MM.1S (cell line): Measurements from ENCODE around the gene LGALS7.

Source experiments
- DNase-seq: peaks from one replicate; pipeline ENCODE4 v3.0.0-alpha.2; 2015
- H2AFZ ChIP-seq: fragments of 300-600 bp; sonication (generic); 2 replicates; pipeline ENCODE4 v1.6.0; 2016; ENCODE audit warnings: antibody characterized with exemption, low read length
- H3F3A ChIP-seq: fragments of 300-600 bp; sonication (generic); 2 replicates; pipeline ENCODE4 v1.6.1; 2016; ENCODE audit warnings: mild to moderate bottlenecking, antibody characterized with exemption, low read length, moderate library complexity, mixed read lengths; ENCODE audit not compliant: insufficient read depth
- H3K27ac ChIP-seq: fragments of 300-600 bp; sonication (generic); 2 replicates; pipeline ENCODE4 v1.5.1; 2016; ENCODE audit warnings: mild to moderate bottlenecking, low read length
- H3K27me3 ChIP-seq: fragments of 300-600 bp; sonication (generic); replicated peaks from 2 replicates; pipeline ENCODE4 v1.6.0; 2016; ENCODE audit warnings: low read length; ENCODE audit not compliant: insufficient read depth
- H3K36me3 ChIP-seq: fragments of 300-600 bp; sonication (generic); replicated peaks from 2 replicates; pipeline ENCODE4 v1.6.1; 2016; ENCODE audit warnings: mild to moderate bottlenecking, low read length, mixed read lengths; ENCODE audit not compliant: insufficient read depth
- H3K4me1 ChIP-seq: fragments of 300-600 bp; sonication (generic); 2 replicates; pipeline ENCODE4 v1.6.1; 2016; ENCODE audit warnings: low read length, mixed read lengths
- H3K4me2 ChIP-seq: fragments of 300-600 bp; sonication (generic); 2 replicates; pipeline ENCODE4 v1.6.0; 2016; ENCODE audit warnings: low read depth, low read length
- H3K4me3 ChIP-seq: fragments of 300-600 bp; sonication (generic); 2 replicates; pipeline ENCODE4 v1.5.1; 2016; ENCODE audit warnings: low read length, mixed read lengths
- H3K79me2 ChIP-seq: fragments of 300-600 bp; sonication (generic); 2 replicates; pipeline ENCODE4 v1.6.1; 2016; ENCODE audit warnings: mixed run types, low read length, mixed read lengths
- H3K9ac ChIP-seq: fragments of 300-600 bp; sonication (generic); 2 replicates; pipeline ENCODE4 v1.6.1; 2016; ENCODE audit warnings: low read length, mixed read lengths
- H3K9me2 ChIP-seq: fragments of 300-600 bp; sonication (generic); replicated peaks from 2 replicates; pipeline ENCODE4 v1.6.1; 2016; ENCODE audit warnings: mild to moderate bottlenecking, low read length, mixed read lengths; ENCODE audit not compliant: insufficient read depth
- H3K9me3 ChIP-seq: fragments of 300-600 bp; sonication (generic); replicated peaks from 2 replicates; pipeline ENCODE4 v1.6.1; 2016; ENCODE audit warnings: mild to moderate bottlenecking, low read length, mixed read lengths; ENCODE audit not compliant: insufficient read depth
- H4K20me1 ChIP-seq: fragments of 300-600 bp; sonication (generic); 2 replicates; pipeline ENCODE4 v1.6.1; 2016; ENCODE audit warnings: mild to moderate bottlenecking, low read length, moderate library complexity, mixed read lengths; ENCODE audit not compliant: insufficient read depth
- EZH2 ChIP-seq: fragments of 300-600 bp; sonication (generic); optimal IDR thresholded peaks from 2 replicates; pipeline ENCODE3; 2017; ENCODE audit warnings: low read depth, mild to moderate bottlenecking, antibody characterized with exemption, low read length, mixed read lengths
- EZH2phosphoT487 ChIP-seq: fragments of 300-600 bp; sonication (generic); IDR thresholded peaks from 2 replicates; pipeline ENCODE4 v1.6.1; 2018; ENCODE audit warnings: antibody characterized with exemption, low read length
- TF ChIP-seq, protein P1 (sequence below): fragments of 300-600 bp; sonication (generic); IDR thresholded peaks from 2 replicates; pipeline ENCODE4 v1.5.1; 2016; ENCODE audit warnings: antibody characterized with exemption, low read length, mixed read lengths

LGALS7 gene

DNA sequence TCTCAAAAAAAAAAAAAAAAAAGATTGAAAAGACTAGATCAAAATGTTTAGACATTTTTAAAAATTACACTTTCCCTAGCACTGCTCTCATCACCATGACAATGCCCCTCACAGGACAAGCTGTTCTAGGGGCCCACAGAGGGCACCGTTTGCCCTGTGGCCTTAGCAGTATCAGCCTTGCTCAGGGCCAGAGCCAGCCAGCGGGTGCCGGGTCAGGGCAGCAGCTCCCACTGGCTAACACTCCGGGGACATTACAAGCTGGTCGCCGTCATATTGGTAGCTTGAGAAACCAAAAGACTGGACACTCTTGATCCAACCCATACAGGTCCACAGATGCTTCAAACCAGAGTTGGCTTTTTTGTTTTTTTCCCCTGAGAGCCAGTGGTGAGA lies 47.0 kb downstream of the LGALS7 start:
- no peak for DNase-seq
- Histone ChIP-seq H3K9me2 (no peaks in the 10 kb centered on the region), H3K9ac (no peak overlapping the region), H3K36me3 (no peaks in the 10 kb centered on the region; the same call in 1 of the 2 replicates), H3K27me3 (no peaks in the 10 kb centered on the region), H3K27ac (no peak overlapping the region), H3K9me3 (no peaks in the 10 kb centered on the region), H3K79me2 (no peaks in the 10 kb centered on the region), H3K4me3 (no peak overlapping the region), H2AFZ (no peak overlapping the region), H3K4me2 (no peak overlapping the region), H4K20me1 (no peaks in the 10 kb centered on the region), H3F3A (no peaks in the 10 kb centered on the region), H3K4me1 (no peaks in the 10 kb centered on the region)
- no peak for TF ChIP-seq EZH2phosphoT487
- TF ChIP-seq, protein P1, sequence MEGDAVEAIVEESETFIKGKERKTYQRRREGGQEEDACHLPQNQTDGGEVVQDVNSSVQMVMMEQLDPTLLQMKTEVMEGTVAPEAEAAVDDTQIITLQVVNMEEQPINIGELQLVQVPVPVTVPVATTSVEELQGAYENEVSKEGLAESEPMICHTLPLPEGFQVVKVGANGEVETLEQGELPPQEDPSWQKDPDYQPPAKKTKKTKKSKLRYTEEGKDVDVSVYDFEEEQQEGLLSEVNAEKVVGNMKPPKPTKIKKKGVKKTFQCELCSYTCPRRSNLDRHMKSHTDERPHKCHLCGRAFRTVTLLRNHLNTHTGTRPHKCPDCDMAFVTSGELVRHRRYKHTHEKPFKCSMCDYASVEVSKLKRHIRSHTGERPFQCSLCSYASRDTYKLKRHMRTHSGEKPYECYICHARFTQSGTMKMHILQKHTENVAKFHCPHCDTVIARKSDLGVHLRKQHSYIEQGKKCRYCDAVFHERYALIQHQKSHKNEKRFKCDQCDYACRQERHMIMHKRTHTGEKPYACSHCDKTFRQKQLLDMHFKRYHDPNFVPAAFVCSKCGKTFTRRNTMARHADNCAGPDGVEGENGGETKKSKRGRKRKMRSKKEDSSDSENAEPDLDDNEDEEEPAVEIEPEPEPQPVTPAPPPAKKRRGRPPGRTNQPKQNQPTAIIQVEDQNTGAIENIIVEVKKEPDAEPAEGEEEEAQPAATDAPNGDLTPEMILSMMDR, result no peak
- TF ChIP-seq EZH2, result no peak

DNA sequence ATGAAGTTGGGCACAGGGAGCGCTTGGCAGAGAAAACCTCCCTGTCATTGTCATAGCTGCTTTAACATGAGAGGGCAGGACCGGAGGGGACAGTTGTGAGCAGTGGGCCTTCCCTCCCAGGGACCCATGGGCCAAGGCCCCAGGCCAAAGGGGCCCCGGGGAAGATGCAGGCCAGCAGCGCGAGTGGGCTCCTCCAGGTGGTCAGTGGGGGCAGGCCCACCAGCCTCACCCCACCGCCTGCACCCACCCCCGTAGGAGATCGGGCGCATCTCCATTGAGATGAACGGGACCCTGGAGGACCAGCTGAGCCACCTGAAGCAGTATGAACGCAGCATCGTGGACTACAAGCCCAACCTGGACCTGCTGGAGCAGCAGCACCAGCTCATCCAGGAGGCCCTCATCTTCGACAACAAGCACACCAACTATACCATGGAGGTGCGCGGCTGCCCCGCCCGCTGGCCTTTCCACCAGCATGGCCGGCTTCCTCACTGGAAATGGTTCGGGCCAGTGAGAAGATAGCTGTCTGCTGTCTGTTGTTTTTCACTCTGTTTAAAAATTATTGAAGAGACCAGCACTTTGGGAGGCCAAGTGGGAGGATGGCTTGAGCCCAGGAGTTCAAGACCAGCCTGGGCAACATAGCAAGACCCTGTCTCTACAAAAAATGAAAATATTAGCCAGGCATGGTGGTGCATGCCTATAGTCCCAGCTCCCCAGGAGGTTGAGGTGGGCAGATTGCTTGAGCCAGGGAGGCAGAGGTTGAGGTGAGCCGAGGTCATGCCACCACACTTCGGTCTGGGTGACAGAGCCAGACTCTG lies 47.6 kb downstream of the LGALS7 start:
- H2AFZ ChIP-seq, result no peak overlapping the region
- TF ChIP-seq, protein P1, result no peak
- TF ChIP-seq EZH2, result no peak
- no peak for TF ChIP-seq EZH2phosphoT487
- no peaks in the 10 kb centered on the region for H3F3A ChIP-seq
- H3K4me3 ChIP-seq, result no peak overlapping the region
- H3K4me2 ChIP-seq, result no peak overlapping the region
- H3K79me2 ChIP-seq, result no peaks in the 10 kb centered on the region
- H3K27me3 ChIP-seq, result no peaks in the 10 kb centered on the region
- H3K4me1 ChIP-seq, result no peaks in the 10 kb centered on the region
- H3K36me3 ChIP-seq, result no peaks in the 10 kb centered on the region; the same call in 1 of the 2 replicates
- no peak overlapping the region for H3K27ac ChIP-seq
- no peaks in the 10 kb centered on the region for H3K9me2 ChIP-seq
- no peak for DNase-seq
- no peaks in the 10 kb centered on the region for H4K20me1 ChIP-seq
- no peaks in the 10 kb centered on the region for H3K9me3 ChIP-seq
- no peak overlapping the region for H3K9ac ChIP-seq

DNA sequence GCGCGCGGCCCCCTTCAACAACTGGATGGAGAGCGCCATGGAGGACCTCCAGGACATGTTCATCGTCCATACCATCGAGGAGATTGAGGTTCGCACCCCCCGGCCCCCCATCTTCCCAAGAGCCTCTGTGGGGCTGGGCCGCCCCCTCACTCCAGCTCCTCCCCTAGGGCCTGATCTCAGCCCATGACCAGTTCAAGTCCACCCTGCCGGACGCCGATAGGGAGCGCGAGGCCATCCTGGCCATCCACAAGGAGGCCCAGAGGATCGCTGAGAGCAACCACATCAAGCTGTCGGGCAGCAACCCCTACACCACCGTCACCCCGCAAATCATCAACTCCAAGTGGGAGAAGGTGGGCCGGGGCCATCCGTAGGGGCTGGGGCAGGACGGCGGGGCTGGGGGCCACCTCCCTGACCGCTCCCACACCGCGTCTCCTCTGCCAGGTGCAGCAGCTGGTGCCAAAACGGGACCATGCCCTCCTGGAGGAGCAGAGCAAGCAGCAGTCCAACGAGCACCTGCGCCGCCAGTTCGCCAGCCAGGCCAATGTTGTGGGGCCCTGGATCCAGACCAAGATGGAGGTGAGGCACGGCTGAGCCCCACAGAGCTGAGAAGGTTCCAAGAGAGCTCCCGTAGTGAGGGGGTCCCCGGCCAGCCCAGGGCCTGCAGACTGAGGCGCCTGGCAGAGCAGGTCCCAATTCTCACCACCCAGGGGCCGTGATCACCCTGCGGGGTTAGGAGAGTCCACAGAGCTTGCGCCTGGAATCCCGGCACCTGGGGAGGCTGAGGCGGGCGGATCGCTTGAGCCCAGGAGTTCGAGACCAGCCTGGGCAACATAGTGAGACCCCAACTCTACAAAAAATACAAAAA lies 49.1 kb downstream of the LGALS7 start:
- TF ChIP-seq, protein P1, result no peak
- TF ChIP-seq EZH2 (no peak), EZH2phosphoT487 (no peak)
- DNase-seq, result no peak
- Histone ChIP-seq H3K79me2 (no peaks in the 10 kb centered on the region), H3K4me2 (no peak overlapping the region), H3K9me3 (no peaks in the 10 kb centered on the region), H3K9ac (no peak overlapping the region), H3K4me1 (no peaks in the 10 kb centered on the region), H3K36me3 (no peaks in the 10 kb centered on the region; the same call in 1 of the 2 replicates), H3K27me3 (no peaks in the 10 kb centered on the region), H3K9me2 (no peaks in the 10 kb centered on the region), H3K27ac (no peak overlapping the region), H2AFZ (no peak overlapping the region), H3F3A (no peaks in the 10 kb centered on the region), H3K4me3 (no peak overlapping the region), H4K20me1 (no peaks in the 10 kb centered on the region)
